Adrenal gland (tissue), 5 donors: ENCODE results near the gene DIP2A.

Experiments
- CTCF ChIP-seq, 6 experiments: fragments of 450-650 bp in 4 of 6; fragments of 200-600 bp in 2 of 6; sonication (generic) in 1 of 6; IDR thresholded peaks; 1 replicate in 5 of 6; 2 replicates in 1 of 6; pipeline versions ENCODE4 v1.5.1 to v1.8.0; 2016 to 2021; ENCODE audit warnings: antibody characterized with exemption in 6 of 6, mild to moderate bottlenecking in 2 of 6, moderate library complexity in 1 of 6
- POLR2A ChIP-seq, 2 donors: fragments of 450-650 bp; IDR thresholded peaks; one replicate each; pipeline ENCODE4 v1.6.1; 2017; ENCODE audit warnings: antibody characterized with exemption in 2 of 2, mild to moderate bottlenecking in 2 of 2, moderate library complexity in 1 of 2
- donor health status: DM: no; HTN: no; CAD: no.

DNA sequence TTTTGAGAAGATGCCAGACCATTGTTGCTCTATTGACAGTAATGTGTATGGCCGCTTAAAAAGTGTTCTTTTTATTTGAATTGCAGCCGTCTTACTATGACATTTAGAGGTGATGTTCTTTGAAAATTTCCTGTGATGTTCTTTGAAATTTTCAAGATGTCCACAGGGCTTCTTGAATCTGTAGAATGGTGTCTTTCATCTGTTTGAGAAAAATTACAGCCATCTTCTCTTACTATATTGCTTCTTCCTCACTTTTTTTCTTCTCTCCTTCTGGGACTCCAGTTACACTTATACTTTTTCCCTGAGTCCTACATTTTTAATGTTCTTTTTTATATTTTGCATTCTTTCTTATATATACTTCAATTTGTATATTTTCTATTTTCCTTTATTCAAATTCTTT, 57.4 kb downstream of the DIP2A start:
- TF ChIP-seq POLR2A (IDR thresholded peaks at IDR 0.05) (no peak), CTCF (IDR thresholded peaks at IDR 0.05) (no peak)
